HG03575 (cell line): Measurements from ENCODE around the gene CCDC3.
"Not testable (repeated sequence)": the region's sequence is repeated elsewhere in the genome, so short reads cannot be mapped to it uniquely, and the experiment has no call there.

ENCODE experiments used
- ATAC-seq: cut with Tn5 transposase; IDR thresholded peaks from one replicate; pipeline ENCODE4 v1.9.1; 2021; ENCODE audit not compliant: unreplicated experiment, insufficient number of reproducible peaks, low FRiP score; ENCODE audit errors: extremely low read depth

Gene CCDC3

DNA sequence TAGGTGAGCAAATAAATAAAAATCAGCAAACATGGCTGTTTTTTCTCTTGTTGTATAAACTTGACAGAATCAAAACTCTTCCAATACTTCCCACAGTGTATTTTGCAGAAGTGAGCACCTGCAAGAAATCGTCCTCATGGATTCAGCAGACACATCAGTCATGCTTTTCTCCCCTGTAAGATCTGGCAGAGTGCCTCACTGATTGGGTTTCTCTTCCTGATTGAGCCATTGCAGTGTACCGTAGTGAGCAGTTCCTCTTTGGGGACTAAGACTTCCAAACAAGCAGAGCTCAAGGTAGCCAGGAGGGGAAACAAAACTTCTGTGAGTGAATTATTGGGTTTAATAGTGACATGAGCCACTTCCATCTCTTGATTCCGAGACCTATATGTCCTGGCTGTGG is 2.2 kb upstream of the CCDC3 start:
- ATAC-seq: no peak

DNA sequence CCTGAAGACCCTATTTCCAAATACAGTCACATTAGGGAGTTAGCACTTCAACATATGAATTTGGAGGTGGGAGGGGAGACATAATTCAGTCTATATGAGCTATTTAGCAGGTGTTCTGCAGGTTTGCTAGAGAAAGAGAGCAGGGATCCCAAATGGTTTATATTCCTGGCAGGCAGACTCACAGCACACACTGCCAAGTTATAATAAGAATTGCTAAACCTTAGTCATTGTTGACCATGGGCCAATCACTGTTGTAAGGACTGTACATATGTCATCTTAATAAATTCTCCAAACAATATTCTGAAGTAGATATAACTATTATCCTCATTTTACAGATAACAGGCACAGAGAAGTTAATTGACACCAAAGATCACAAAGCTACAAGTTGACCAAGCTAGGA is 1.5 kb upstream of the CCDC3 start:
- no peak for ATAC-seq

DNA sequence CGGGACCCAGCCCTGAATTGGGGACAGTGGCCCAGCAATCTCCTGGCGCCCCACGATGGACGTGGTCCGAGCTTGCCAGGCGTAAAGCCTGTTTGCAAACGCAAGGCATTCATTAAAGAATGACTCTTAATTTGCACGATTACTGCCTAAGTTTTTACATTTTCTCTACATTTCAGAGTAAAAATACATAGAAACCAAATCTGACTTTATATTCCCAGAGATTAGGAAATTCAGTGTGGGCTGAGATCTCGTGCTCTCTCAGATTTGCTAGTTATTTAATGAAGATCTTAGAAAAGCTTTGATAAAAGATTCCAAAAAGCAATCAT is 337 bp upstream of the CCDC3 start:
- no peak for ATAC-seq

DNA sequence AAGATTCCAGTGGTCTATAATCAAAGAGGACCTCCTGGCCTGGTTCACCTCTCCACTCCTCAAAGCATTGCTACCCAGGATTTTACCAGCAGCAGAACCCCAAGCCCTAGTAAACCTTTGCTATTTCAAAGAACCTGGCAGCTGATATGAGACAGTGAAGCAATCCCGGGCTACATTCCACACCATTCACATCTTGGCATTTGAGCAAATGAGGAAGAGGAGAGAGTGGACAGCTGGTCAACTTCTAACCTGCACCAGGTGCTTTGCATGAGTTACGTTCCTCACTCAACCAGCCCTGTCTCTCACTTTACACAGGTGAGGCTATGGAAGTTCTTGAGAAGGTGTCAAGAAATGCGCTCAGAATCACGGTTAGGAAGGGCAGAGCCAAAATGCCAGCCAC is 1.1 kb downstream of the CCDC3 start:
- no peak for ATAC-seq

DNA sequence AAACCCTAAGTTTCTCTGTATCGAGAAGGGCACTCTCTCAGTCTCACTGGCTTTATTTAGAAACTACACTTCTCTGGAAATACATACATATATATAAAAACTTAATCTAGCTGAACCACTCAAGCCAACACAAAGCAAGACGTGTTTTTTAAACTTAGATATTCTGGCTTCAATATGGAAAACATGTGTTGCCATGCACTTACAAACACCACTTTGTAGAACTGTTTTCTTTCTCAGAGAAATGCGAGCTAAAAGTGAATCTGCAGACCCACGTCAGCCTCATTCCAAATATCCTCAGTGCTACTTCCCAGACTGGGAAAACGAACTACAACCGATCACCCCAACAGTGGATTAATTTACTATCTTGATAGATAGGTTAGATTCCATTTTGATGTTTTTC is 1.7 kb downstream of the CCDC3 start:
- ATAC-seq: no peak

DNA sequence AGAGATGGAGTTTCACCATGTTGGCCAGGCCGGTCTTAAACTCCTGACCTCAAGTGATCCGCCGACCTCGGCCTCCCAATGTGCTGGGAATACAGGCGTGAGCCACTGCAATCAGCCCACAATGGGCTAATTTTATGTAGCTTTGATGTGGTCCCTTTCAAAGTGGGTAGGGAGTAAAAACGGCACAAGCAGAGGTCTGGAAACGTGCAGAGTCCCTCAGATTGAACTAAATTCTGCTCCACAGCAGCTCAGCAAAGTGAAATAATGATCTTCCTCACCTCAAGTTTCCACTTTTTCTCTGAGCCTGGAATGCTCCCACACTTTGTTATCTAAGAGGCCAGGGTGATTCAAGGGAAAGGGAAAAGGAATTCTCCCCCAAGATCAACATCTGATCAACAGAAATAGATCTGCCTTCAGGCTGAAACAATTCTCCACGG is 6.1 kb downstream of the CCDC3 start:
- ATAC-seq: no peak

DNA sequence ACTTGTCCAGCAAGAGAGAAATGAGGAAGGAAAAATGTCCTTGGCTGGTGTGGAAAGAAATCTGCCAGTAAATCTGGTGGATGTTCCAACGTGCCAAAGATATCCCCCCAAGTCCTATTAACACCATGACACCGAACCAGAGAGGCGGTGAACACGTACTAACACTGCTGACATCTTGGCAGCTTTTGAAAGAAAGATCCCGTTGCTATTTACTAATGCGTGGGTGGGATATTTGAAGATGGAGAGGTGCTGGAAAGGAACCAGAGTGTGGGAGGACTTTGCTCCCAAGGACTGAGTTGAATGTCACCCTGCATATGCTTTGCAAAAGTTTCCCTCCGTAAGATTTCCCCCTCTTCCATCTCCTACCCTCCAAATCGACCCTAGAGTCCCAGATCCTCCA is 7.9 kb downstream of the CCDC3 start:
- ATAC-seq: no peak

DNA sequence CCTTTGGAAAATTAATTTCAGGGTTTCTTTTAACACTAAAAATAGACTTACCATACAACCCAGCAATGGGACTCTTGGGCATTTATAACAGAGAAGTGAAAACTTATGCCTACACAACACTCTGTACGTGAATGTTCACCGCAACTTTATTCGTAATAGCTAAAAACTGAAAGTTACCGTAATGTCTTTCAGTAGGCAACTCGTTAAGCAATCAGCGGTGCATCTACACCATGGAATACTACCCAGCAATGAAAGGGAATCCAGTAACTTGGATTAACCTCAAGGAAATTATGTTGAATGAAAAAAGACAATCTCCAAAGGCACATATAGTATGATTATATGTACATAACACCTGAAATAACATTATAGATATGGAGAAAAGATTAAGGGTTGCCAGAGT is 16.2 kb downstream of the CCDC3 start:
- ATAC-seq: no peak

DNA sequence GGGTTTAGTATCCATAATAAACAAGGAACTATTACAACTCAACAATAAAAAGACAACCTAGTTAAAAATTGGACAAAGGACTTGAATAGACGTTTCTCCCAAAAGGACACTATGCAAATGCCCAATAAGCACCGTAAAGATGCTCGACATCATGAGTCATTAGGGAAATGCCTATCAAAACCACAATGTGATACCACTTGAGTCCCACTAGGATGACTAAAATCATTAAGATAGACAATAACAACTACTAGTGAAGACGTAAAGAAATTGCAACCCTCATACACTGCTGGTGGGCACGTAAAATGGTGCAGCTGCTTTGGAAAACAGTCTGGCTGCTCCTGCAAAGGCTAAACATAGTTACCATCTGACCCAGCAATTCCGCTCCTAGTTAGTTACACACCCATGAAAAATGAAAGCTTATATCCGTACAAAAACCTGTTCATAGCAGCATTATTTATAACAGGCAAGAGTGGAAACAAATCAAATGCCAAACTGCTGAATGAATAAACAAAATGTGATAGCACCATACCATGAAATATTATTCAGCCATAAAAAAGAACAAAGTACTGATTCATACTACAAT is 17.3 kb downstream of the CCDC3 start:
- no peak for ATAC-seq

DNA sequence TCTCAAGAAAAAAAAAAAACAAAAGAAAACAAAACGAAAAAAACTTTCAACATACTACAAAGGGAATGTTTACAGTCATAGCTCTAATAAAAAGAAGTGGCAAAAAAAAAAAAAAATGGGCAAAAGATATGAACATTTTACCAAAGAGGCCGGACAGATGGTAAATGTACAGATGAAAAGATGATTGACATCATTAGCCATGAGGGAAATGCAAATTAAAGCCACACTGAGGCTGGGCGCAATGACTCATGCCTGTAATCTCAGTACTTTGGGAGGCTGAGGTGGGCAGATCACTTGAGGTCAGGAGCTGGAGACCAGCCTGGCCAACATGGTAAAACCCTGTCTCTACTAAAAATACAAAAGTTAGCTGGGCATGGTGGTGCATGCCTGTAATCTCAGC is 17.9 kb downstream of the CCDC3 start:
- not testable (repeated sequence) for ATAC-seq

DNA sequence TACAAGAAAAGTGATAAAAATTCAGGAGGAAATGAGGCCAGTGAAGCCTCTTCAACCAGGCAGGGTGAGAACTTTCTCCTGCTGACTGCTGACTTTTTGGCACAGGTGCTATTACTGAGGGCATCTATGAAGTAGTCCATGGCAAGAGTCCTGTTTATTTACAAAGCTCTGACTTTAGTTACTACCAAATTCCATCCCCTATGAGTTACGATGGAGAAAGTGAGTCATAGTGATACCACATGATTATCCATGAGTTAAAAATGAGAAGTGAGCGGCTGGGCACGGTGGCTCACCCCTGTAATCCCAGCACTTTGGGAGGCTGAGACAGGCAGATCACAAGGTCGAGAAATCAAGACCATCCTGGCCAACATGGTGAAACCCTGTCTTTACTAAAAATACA is 19.9 kb downstream of the CCDC3 start:
- no peak for ATAC-seq

DNA sequence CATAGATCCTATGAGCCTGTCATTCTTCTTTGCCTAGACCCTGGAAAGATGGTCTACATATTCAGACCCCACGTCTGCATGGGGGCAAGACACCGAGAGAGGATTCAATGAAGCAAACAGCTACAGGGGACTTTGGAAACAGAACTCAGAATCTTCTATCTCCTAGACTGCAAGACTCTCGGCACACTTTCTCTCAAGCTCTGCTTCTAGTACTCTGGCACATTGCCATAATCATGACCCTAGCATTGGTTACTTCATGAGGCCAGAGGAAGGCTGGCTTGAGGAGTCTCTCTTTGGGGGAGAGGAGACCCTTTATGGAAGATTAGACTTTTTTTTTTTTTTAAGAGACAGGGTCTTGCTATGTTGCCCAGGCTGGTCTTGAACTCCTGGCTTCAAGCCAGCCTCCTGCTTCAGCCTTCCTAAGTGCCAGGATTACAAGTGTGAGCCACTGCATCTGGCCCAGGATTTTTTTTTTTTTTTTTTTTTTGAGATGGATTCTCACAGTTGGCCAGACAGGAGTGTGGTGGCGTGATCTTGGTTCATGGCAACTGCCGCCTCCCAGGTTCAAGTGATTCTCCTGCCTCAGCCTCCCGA is 20.7 kb downstream of the CCDC3 start:
- no peak for ATAC-seq

DNA sequence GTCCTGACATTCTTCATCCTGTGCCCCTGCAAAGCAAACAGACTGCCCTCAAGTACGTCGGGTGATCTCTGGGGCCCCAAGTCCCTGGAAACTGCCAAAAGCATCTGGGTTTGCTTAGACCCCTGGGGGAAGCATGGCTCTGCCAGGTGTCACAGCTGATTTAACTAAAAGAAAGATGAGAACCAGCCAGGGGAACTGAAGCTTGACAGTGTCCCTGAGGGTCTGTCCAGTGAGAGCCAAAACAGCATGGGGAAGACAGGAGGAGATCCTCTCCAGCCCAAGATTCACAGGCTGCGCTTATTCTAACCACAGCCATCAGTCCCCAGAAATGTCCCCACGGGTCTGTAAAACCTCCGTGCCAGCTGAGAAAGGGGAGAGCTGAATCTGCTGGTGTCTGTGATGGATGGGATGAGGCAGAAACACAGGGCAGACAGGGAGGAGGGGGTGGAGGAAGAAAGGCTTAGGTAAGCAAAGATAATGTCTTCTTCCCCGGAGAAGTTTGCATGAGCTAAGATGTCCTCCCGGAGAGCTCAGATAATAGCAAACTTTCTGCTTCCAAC is 21.3 kb downstream of the CCDC3 start:
- ATAC-seq: no peak

DNA sequence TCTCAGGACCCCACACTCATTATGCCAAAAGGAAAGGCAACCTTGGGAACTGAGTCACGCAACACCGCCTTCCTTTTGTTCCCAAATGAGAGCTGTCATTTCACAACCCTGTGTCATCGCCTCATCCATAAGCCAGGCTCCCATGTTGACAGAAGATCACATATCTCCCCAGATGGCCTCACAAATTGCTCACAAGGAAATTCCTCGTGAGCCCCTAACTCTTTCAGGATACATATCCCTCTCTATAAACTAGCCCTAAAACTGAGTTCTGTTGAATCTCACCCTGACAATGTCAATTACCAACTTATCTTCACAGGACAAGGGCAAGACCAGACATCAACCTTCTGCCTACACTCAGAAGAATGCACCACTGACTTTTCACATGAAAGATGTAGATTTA is 22.6 kb downstream of the CCDC3 start:
- no peak for ATAC-seq

DNA sequence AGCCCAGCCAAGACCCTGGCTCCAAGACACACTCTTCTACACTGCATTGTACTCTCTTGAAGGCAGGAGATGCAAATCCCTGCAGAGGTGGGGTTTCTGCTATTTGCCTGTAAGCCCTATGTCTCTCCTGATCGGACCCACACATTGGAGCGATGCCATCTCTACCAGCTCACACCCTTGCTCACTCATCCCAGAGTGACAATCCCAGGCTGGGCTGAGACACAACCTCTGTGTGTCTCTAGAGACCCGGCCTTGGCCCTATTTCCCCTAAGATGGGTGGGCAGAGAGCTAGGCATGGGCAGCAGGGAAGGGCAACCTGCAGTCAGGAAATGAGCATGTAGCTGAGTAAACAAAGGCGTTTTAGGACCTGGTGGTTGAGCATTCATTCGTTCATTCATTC is 25.6 kb downstream of the CCDC3 start:
- ATAC-seq: no peak

DNA sequence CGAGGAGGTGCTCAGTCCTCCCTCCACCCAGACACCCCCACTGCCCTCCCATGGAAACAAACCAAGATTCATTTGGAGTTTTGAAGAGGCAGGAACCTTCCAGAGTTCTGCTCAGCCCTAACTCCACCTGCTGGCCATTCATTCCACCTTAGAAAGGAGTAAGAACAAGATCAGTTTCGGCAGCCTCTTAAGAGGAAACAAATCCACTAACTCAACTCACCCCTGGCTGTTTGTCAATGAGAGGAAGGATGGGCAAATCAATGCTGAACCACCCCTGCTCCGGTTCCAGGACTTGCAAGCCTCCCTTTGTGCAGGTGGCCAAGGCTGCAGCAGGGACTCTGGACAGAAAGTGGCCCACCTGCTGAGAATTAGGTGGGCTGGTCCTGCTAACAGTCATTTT is 26.2 kb downstream of the CCDC3 start:
- ATAC-seq: no peak

DNA sequence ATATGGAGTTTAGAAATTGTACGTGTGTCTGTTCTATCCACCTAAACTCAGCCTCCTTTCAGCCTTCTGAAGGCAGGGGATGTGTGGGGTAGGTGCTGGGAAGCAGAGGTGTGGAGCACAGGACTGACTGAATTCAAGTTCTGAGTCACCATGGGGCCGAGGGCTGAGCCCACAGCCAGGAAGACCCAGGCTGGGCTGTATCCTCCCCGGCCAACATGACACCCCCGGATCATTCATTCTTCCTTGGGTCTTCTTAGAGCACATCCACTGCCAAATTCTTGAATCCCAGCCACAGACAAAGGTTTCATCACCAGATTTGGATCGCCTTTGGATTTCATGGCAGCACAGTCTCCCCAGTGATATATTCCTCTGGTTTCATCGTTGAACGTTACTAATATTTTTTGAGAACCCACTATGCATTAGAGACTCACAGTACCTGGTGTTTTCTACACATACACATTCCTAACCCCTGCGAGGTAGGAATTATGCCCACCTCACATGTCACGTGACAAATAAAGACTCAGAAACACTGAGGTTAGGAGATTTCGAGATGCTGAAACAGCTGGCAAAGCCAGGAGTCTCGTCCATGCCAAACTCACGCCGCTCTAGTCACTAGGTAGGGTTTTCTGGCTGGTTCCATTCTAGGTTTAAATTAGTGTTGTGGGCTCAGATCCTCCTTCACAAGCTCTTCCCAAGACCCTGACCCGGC is 26.9 kb downstream of the CCDC3 start:
- no peak for ATAC-seq

DNA sequence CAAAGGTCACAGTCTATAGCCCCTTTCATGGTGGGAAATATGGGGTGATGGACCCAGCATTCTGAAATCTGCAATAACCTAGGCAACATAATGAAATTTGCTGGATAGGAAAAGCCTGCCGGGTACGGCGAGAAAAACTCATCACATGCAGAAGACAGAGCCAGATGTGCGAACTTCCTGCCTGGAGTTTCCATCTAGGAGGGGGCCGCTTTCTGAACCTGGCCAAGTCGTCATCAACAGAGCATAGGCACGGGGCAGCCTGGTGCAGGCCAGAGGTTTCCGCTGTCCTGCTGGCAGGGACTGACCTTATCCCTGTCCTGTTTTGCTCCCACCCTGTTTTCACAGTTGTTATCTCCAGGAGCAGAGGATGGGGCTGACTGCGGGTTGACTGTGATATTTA is 27.4 kb downstream of the CCDC3 start:
- no peak for ATAC-seq

DNA sequence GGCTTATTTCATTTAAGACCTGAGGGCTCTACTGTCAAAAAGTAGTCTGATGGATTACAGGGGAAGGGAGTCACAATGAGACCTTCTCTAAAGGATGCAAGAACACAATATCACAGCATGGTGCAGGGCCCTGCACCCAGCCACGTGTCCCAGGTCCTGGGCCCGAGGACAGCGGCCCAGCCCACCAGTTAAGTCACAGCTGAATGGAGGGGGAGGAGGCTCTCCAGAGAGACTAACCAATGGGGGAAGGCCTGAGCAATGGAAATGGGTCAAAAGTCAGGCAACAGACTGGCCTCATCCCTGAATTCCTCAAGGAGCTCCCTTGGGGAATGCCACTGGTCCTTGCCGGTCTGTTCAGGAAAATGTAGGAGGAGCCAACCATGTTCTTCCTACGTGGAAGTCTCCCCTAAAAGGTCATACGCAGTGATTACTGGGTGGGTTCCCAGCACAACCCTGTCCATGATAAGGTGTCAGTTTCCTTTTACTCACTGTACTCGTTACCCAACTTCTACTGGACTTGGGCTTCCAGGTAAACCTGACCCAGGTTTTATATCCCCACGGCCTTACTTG is 28.3 kb downstream of the CCDC3 start:
- no peak for ATAC-seq

DNA sequence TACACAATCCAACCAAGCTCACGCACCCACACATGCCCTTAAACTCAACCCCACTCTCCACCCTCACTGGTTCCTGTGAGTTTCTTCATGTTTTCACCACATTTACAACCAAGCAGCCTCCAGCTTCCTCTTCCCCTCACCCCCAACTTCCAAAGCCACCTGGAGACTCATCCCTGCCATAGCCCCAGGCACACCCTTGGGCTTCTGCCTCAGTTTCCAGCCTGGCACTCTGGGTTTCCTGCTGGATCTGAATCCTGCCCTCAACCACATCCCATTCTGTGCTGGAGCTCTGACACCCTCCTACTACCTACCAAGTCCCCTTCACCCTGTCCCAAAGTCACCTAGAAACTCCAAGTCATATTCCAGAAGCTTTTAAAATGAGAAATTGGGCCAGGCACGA is 29.4 kb downstream of the CCDC3 start:
- no peak for ATAC-seq
